DOHH2 (cell line): ENCODE data around the gene GFY.
A peak's percentile ranks its signal among the peaks of the same experiment; 100 is the strongest.

Experiments used
- H3F3A ChIP-seq: fragments of 200-600 bp; sonication (generic), shearing (Covaris generic); 2 replicates; pipeline ENCODE4 v1.6.0; 2016; ENCODE audit warnings: antibody characterized with exemption, mild to moderate bottlenecking; ENCODE audit not compliant: control insufficient read depth, insufficient read depth
- H3K27ac ChIP-seq: fragments of 200-600 bp; sonication (generic); 2 replicates; pipeline ENCODE4 v1.5.1; 2014; ENCODE audit warnings: low read depth, mild to moderate bottlenecking, low read length, moderate library complexity
- H3K27me3 ChIP-seq: fragments of 200-600 bp; sonication (generic); 2 replicates; pipeline ENCODE4 v1.6.1; 2014; ENCODE audit warnings: mild to moderate bottlenecking, low read length, mixed read lengths; ENCODE audit not compliant: control insufficient read depth
- H3K36me3 ChIP-seq: fragments of 200-600 bp; sonication (generic); 2 replicates; pipeline ENCODE4 v1.6.1; 2014; ENCODE audit warnings: mild to moderate bottlenecking, low read length, moderate library complexity, mixed read lengths; ENCODE audit not compliant: control insufficient read depth
- H3K4me1 ChIP-seq: fragments of 200-600 bp; sonication (generic); 2 replicates; pipeline ENCODE4 v1.6.1; 2014; ENCODE audit warnings: mild to moderate bottlenecking, low read length, mixed read lengths; ENCODE audit not compliant: control insufficient read depth
- H3K4me2 ChIP-seq: fragments of 200-600 bp; sonication (generic); 2 replicates; pipeline ENCODE4 v1.6.0; 2014; ENCODE audit warnings: mild to moderate bottlenecking, low read length, moderate library complexity
- H3K4me3 ChIP-seq: fragments of 200-600 bp; sonication (generic); 2 replicates; pipeline ENCODE4 v1.5.1; 2014; ENCODE audit warnings: mild to moderate bottlenecking, low read length, mixed read lengths
- H3K79me2 ChIP-seq: fragments of 200-600 bp; sonication (generic); 2 replicates; pipeline ENCODE4 v1.6.1; 2014; ENCODE audit warnings: mild to moderate bottlenecking, low read length, mixed read lengths; ENCODE audit not compliant: control insufficient read depth
- H3K9me2 ChIP-seq: fragments of 200-600 bp; sonication (generic); replicated peaks from 2 replicates; pipeline ENCODE4 v1.6.1; 2014; ENCODE audit warnings: mild to moderate bottlenecking, low read length, mixed read lengths; ENCODE audit not compliant: control insufficient read depth
- H3K9me3 ChIP-seq: fragments of 200-600 bp; sonication (generic); 2 replicates; pipeline ENCODE4 v1.6.1; 2014; ENCODE audit warnings: antibody characterized with exemption, low read length, mixed read lengths; ENCODE audit not compliant: control insufficient read depth, insufficient read depth
- H4K20me1 ChIP-seq: fragments of 200-600 bp; sonication (generic); 2 replicates; pipeline ENCODE4 v1.6.0; 2014; ENCODE audit warnings: low read depth, mild to moderate bottlenecking, antibody characterized with exemption, low read length, moderate library complexity; ENCODE audit not compliant: control insufficient read depth, insufficient read depth
- EZH2phosphoT487 ChIP-seq: fragments of 200-600 bp; sonication (generic); IDR thresholded peaks from 2 replicates; pipeline ENCODE4 v1.6.1; 2017; ENCODE audit warnings: borderline replicate concordance, mild to moderate bottlenecking, antibody characterized with exemption, low read length, moderate library complexity, mixed read lengths
- TF ChIP-seq, protein P1 (sequence below): fragments of 200-600 bp; sonication (generic); IDR thresholded peaks from one replicate; pipeline ENCODE4 v1.5.1; 2014; ENCODE audit warnings: antibody characterized with exemption, mild to moderate bottlenecking, low read depth, low read length; ENCODE audit not compliant: poor library complexity, severe bottlenecking

Gene GFY

DNA sequence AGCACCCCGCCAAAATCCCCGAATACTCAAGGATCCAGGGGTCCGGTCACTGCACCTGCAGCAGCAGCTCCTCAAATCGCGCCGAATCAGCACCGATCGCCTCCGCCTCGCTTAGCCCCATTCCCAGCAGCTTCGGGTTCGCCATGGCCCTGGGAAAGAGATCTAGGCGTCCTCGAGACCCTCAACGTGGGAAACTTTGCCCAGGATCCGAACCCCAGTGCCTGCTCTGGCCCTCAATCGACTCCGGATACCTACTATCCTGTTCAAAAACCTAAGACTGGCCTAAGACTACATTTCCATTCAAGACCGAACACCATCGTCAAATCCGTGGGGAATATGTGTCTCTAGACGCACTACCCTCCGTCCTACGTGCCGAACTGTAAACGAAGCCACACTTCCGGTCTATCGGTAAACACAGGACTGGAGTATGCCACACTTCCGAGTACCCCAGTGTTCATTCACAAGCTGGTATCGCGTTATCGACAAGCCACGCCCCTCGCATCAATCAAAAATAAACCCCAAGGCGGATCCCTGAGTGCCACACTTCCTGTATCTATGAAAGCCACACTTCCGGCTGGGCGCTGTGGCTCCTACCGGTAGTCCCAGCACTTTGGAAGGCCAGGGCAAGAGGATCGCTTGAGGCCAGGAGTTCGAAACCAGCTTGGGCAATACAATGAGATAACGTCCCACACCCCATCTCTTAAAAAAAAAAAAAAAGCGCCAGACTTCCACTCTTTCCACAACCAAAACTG lies 26.4 kb downstream of the GFY start, which contains the start of gene PIH1D1:
Gene PIH1D1, minus strand, starts transcription at position 385 of the 752 bp plus-strand sequence. Its CDS starts 240 bp downstream, at position 145.
- Histone ChIP-seq H3K4me2 (peak within 1 kb of the TSS; percentile 93), H3K4me1 (peaks cover 27% of the 10 kb centered on the region)

DNA sequence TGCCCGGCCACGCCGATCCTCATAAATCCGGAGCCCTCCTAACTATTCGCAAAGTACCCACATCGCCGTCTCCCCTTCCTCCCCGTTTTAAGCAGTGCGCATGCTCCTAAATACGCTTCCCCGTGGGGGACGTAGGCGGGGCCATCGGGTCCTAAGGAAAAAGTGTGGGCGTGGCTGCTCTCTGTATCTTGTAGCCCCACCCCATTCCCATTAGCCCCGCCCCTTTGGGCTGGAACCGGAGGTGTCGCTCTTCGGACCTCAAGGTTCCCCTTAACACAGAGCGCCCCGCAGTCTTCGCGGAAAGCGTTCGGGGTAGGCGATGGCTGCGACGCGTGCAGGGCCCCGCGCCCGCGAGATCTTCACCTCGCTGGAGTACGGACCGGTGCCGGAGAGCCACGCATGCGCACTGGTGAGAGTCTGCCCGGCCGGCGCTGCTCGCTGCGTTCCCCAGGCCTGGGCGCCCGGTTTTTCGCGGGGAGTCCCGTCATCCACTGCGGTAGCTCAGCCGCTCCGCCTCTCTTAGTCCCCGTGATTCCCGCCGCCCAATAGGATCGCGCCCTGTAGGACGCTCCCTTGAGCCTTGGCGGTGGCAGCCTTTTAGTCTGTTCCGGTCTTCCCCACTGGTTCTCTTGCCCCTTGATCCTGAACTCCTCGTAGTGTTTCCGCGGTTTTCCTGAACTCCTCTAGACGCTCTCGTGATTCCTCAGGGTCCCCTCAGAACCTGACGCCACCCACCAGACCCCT lies 28.0 kb downstream of the GFY start, which contains the start of gene ALDH16A1:
Gene ALDH16A1, plus strand, starts transcription at position 213 of the 744 bp plus-strand sequence. Its CDS starts 107 bp downstream, at position 320.
- Histone ChIP-seq H3K79me2 (peaks cover 68% of the 10 kb centered on the region), H3K4me2 (peak within 1 kb of the TSS; percentile 93), H3K27ac (peak within 1 kb of the TSS; percentile 94), H3K9me2 (no peaks in the 10 kb centered on the region), H3K4me1 (peaks cover 24% of the 10 kb centered on the region), H3F3A (peaks cover 11% of the 10 kb centered on the region), H3K27me3 (no peaks in the 10 kb centered on the region), H3K9me3 (no peaks in the 10 kb centered on the region), H4K20me1 (no peaks in the 10 kb centered on the region; the same call in 1 of the 2 replicates), H3K4me3 (peak within 1 kb of the TSS; percentile 99), H3K36me3 (peaks cover 44% of the 10 kb centered on the region)
- TF ChIP-seq, protein P1, sequence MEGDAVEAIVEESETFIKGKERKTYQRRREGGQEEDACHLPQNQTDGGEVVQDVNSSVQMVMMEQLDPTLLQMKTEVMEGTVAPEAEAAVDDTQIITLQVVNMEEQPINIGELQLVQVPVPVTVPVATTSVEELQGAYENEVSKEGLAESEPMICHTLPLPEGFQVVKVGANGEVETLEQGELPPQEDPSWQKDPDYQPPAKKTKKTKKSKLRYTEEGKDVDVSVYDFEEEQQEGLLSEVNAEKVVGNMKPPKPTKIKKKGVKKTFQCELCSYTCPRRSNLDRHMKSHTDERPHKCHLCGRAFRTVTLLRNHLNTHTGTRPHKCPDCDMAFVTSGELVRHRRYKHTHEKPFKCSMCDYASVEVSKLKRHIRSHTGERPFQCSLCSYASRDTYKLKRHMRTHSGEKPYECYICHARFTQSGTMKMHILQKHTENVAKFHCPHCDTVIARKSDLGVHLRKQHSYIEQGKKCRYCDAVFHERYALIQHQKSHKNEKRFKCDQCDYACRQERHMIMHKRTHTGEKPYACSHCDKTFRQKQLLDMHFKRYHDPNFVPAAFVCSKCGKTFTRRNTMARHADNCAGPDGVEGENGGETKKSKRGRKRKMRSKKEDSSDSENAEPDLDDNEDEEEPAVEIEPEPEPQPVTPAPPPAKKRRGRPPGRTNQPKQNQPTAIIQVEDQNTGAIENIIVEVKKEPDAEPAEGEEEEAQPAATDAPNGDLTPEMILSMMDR = no peak
- no peak for TF ChIP-seq EZH2phosphoT487

More for the DNA sequence above, 26.4 kb downstream of the GFY start, which contains the start of gene PIH1D1:
- no peaks in the 10 kb centered on the region; the same call in 1 of the 2 replicates for H4K20me1 ChIP-seq
- H3K9me3 ChIP-seq = no peaks in the 10 kb centered on the region
- H3K9me2 ChIP-seq = no peaks in the 10 kb centered on the region
- peak within 1 kb of the TSS; percentile 99 for H3K4me3 ChIP-seq
- H3K36me3 ChIP-seq = peaks cover 59% of the 10 kb centered on the region
- no peak for TF ChIP-seq EZH2phosphoT487
- TF ChIP-seq, protein P1 = no peak
- H3K27ac ChIP-seq = peak within 1 kb of the TSS; percentile 94
- H3F3A ChIP-seq = peaks cover 11% of the 10 kb centered on the region
- peaks cover 64% of the 10 kb centered on the region for H3K79me2 ChIP-seq
- H3K27me3 ChIP-seq = no peaks in the 10 kb centered on the region

DNA sequence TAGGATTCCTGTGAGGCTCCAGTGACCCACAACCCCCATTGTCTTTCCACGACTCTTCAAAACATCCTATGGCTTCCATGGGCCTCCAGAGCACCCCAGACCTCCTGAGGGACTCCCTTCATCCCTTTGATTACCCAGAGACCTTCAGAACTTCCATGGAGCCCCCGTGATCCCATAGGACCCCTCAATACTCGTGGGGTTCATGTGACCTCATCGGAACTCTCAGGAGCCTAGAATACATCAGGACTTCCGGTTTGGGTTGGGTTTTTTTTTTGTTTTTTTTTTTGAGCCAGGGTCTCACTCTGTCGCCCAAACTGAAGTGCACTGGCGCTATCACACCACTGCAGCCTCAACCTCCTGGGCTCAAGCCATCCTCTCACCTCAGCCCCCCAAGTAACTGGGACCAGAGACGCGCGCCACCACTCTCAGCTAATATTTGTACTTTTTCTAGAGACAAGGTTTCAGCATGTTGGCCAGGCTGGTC lies 28.6 kb downstream of the GFY start:
- Histone ChIP-seq H3K4me3 (peak overlapping the region; percentile 99), H3K36me3 (peaks cover 44% of the 10 kb centered on the region), H3K4me1 (peaks cover 24% of the 10 kb centered on the region), H3F3A (peaks cover 11% of the 10 kb centered on the region), H3K9me2 (no peaks in the 10 kb centered on the region), H3K79me2 (peaks cover 71% of the 10 kb centered on the region), H3K9me3 (no peaks in the 10 kb centered on the region), H3K4me2 (peak overlapping the region; percentile 93), H4K20me1 (no peaks in the 10 kb centered on the region; the same call in 1 of the 2 replicates), H3K27me3 (no peaks in the 10 kb centered on the region), H3K27ac (peak overlapping the region; percentile 94)
- TF ChIP-seq, protein P1 = no peak
- no peak for TF ChIP-seq EZH2phosphoT487
